Measurements from ENCODE around the gene OR2V1. TPM values are rescaled to one million over a fixed set of nuclear protein-coding genes. Genes with fewer than 3 reads are reported as not detected.

OR2V1 gene
- total and polyA plus RNA-seq, 2 of the 4 experiments (the other 2 are of a cell fraction): not detected

- no peak for DNase-seq
- Histone ChIP-seq H3K4ac (ENCODE audit: low read depth, low read length) (no peak overlapping the region), H3K14ac (replicated peaks; ENCODE audit: low read depth, low read length) (no peak overlapping the region), H3K79me1 (ENCODE audit: low read depth in 1 of 2, low read length in 2 of 2) (no peaks in the 10 kb centered on the region), H3K27me3 (ENCODE audit: control insufficient read depth, insufficient read depth, low read length) (no peaks in the 10 kb centered on the region; the same call in 1 of the 2 replicates), H3K23ac (ENCODE audit: low read depth, low read length) (no peak overlapping the region), H3K9ac (ENCODE audit: low read depth, low read length) (no peak overlapping the region), H2BK5ac (ENCODE audit: low read depth, low read length, poor library complexity, severe bottlenecking) (no peak overlapping the region), H4K8ac (ENCODE audit: low read depth in 2 of 2, low read length in 2 of 2) (no peak overlapping the region), H3K9me1 (ENCODE audit: insufficient read depth, low read length) (no peaks in the 10 kb centered on the region), H3K4me2 (ENCODE audit: low read depth, low read length) (no peak overlapping the region), H3K18ac (ENCODE audit: low read depth, low read length) (no peak overlapping the region), H3K36me3 (ENCODE audit: control insufficient read depth, insufficient read depth, low read length) (no peaks in the 10 kb centered on the region), H3K56ac (ENCODE audit: extremely low read depth, insufficient read depth, low read length) (no peak overlapping the region), H3K27ac (ENCODE audit: insufficient read depth, low read length) (no peak overlapping the region), H4K5ac (ENCODE audit: low read depth, low read length) (no peak overlapping the region), H3K4me1 (ENCODE audit: control insufficient read depth, insufficient read depth, low read length) (no peaks in the 10 kb centered on the region), H2BK15ac (ENCODE audit: low read depth, low read length) (no peak overlapping the region), H2BK20ac (ENCODE audit: low read depth, low read length) (no peak overlapping the region), H4K20me1 (ENCODE audit: insufficient read depth, low read length) (no peaks in the 10 kb centered on the region), H2AFZ (replicated peaks; ENCODE audit: low read length, poor library complexity) (peak overlapping the region; percentile 21), H4K91ac (ENCODE audit: insufficient read depth, low read depth, low read length) (no peak overlapping the region), H3K9me3 (ENCODE audit: control insufficient read depth, insufficient read depth, low read length) (no peaks in the 10 kb centered on the region), H2BK120ac (ENCODE audit: low read depth, low read length) (no peak overlapping the region), H3K4me3 (ENCODE audit: insufficient read depth, low read depth, low read length) (no peak overlapping the region), H2AK5ac (ENCODE audit: low read depth, low read length) (no peak overlapping the region), H2AK9ac (replicated peaks; ENCODE audit: low read depth, low read length, poor library complexity) (no peak overlapping the region)
- WGBS, 2 experiments (ENCODE audit: extremely low coverage in 2 of 2, insufficient read length in 1 of 2): 100% methylated on average over 1 of the region's 7 CpGs; no CpG with 5 or more reads in 1 of the 2 experiments
- ChIA-PET POLR2A (ENCODE audit: unreplicated experiment) (no interaction called here), CTCF (no interaction called here)
- no TSS peak for BruUV-seq (replicated peaks)
- in situ Hi-C loops (cut with MboI; ENCODE audit: low sequenced_read_pairs) (no loop called here), dilution Hi-C loops (cut with HindIII; ENCODE audit: low sequenced_read_pairs, unreplicated experiment) (no loop called here), intact Hi-C loops (cut with micrococcal nuclease) (no loop called here)
- no peak for ATAC-seq (ENCODE audit: low read depth)
- TF ChIP-seq POLR2A (IDR thresholded peaks at IDR 0.05; ENCODE audit: low read depth, low read length) (no peak), CEBPB (IDR thresholded peaks at IDR 0.05; ENCODE audit: low read depth, low read length) (no peak), FOS (IDR thresholded peaks at IDR 0.05; ENCODE audit: low read depth, low read length) (no peak), CHD1 (IDR thresholded peaks at IDR 0.05; ENCODE audit: low read depth, low read length) (no peak), MAFK (IDR thresholded peaks at IDR 0.05; ENCODE audit: low read depth, low read length) (no peak), RCOR1 (IDR thresholded peaks at IDR 0.05; ENCODE audit: insufficient replicate concordance, low read length) (no peak), NFE2L2 (IDR thresholded peaks at IDR 0.05; ENCODE audit: low read depth, low read length) (no peak), RFX5 (IDR thresholded peaks at IDR 0.05; ENCODE audit: low read depth, low read length) (no peak), CTCF (conservative IDR thresholded peaks at IDR 0.05; ENCODE audit: low read depth, low read length) (no peak), SMC3 (IDR thresholded peaks at IDR 0.05; ENCODE audit: low read depth, low read length) (no peak), MAZ (IDR thresholded peaks at IDR 0.05; ENCODE audit: borderline replicate concordance, low read depth, low read length) (no peak), USF2 (IDR thresholded peaks at IDR 0.05; ENCODE audit: low read depth, low read length) (no peak), MXI1 (IDR thresholded peaks at IDR 0.05; ENCODE audit: borderline replicate concordance, low read depth, low read length) (no peak), ELK1 (IDR thresholded peaks at IDR 0.05; ENCODE audit: borderline replicate concordance, low read depth, low read length) (no peak)
Observed at GRCh38 chr5:181142054-181142453, 11.1 kb upstream of the OR2V1 start.
